Raji (cell line): ENCODE results near the gene MRPL54.

Source experiments
- POLR2A ChIP-seq: IDR thresholded peaks from 2 replicates; pipeline ENCODE4 v1.6.1; 2011; ENCODE audit warnings: low read depth, low read length, control low read depth; ENCODE audit not compliant: insufficient read depth

Gene MRPL54

GRCh38 chr19:3773814-3774515, 11.5 kb downstream of the MRPL54 start:
- TF ChIP-seq POLR2A: no peak

- TF ChIP-seq POLR2A: no peak
Measured at GRCh38 chr19:3774621-3775373, 12.3 kb downstream of the MRPL54 start.

- TF ChIP-seq POLR2A: no peak
Measured at GRCh38 chr19:3775374-3775711, 12.9 kb downstream of the MRPL54 start.

- TF ChIP-seq POLR2A: no peak
Measured at GRCh38 chr19:3775831-3776230, 13.3 kb downstream of the MRPL54 start.

- TF ChIP-seq POLR2A: no peak
Measured at GRCh38 chr19:3776479-3777040, 14.1 kb downstream of the MRPL54 start.

- no peak for TF ChIP-seq POLR2A
Measured at GRCh38 chr19:3778104-3778867, 15.8 kb downstream of the MRPL54 start.

- no peak for TF ChIP-seq POLR2A
Measured at GRCh38 chr19:3778899-3779723, 16.6 kb downstream of the MRPL54 start.

- TF ChIP-seq POLR2A: no peak
Measured at GRCh38 chr19:3780786-3781304, 18.4 kb downstream of the MRPL54 start.

- TF ChIP-seq POLR2A: no peak
Measured at GRCh38 chr19:3781603-3782002, 19.1 kb downstream of the MRPL54 start.

- TF ChIP-seq POLR2A: no peak
Measured at GRCh38 chr19:3782330-3782729, 19.8 kb downstream of the MRPL54 start.

- no peak for TF ChIP-seq POLR2A
Measured at GRCh38 chr19:3782903-3783302, 20.4 kb downstream of the MRPL54 start.

GRCh38 chr19:3783660-3784584, 21.4 kb downstream of the MRPL54 start:
- TF ChIP-seq POLR2A: no peak
